ENCODE results near the gene IL17C. TPM values are rescaled to one million over a fixed set of nuclear protein-coding genes. Genes with fewer than 3 reads are reported as not detected.

Gene IL17C
- polyA plus RNA-seq, 1 donor from 2014 or later = not detected

DNA sequence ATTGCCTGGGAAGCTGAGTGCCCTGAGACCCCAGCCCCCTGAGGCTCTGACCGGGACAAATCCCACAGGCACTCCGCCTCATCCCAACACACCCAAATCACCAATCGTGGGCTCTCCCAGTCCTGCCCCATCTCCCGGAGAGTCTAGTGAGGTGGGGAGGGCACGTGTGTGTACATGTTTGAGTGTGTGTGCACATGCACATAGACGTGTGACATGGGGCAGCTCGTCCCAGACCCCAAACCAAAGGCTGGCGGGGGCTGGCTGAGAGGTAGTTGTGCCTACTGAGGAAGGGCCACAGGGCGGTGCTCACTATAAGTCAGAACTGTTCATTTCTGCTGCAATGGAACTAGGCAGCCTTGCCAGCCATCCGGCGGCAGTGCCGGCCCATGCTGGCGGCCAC, 39.3 kb downstream of the IL17C start:
- no peaks in the 10 kb centered on the region for H3K36me3 ChIP-seq (ENCODE audit: insufficient read depth, low read length)
- H3K79me2 ChIP-seq (replicated peaks; ENCODE audit: insufficient read depth, low read length) = no peaks in the 10 kb centered on the region
- no peaks in the 10 kb centered on the region for H3K9me2 ChIP-seq (ENCODE audit: insufficient read depth, low read length)
- no peaks in the 10 kb centered on the region for H3K9me3 ChIP-seq (ENCODE audit: low read length)
- no peaks in the 10 kb centered on the region for H3F3A ChIP-seq (ENCODE audit: insufficient read depth, low read length, poor library complexity, severe bottlenecking)
- TF ChIP-seq EP300 (conservative IDR thresholded peaks at IDR 0.05; ENCODE audit: poor library complexity, severe bottlenecking) (no peak), MXI1 (conservative IDR thresholded peaks at IDR 0.05; ENCODE audit: poor library complexity, severe bottlenecking) (no peak), POLR2AphosphoS5 (IDR thresholded peaks at IDR 0.05) (no peak), RAD21 (conservative IDR thresholded peaks at IDR 0.05) (no peak), REST (IDR thresholded peaks at IDR 0.05; ENCODE audit: borderline replicate concordance) (no peak), EZH2 (IDR thresholded peaks at IDR 0.05; ENCODE audit: borderline replicate concordance, insufficient read depth, low read length, poor library complexity, severe bottlenecking) (no peak), TAF1 (IDR thresholded peaks at IDR 0.05; ENCODE audit: low read depth) (no peak), CTCF (IDR thresholded peaks at IDR 0.05; ENCODE audit: poor library complexity, severe bottlenecking) (no peak), SMC3 (conservative IDR thresholded peaks at IDR 0.05; ENCODE audit: poor library complexity) (no peak)
- H3K27me3 ChIP-seq (ENCODE audit: insufficient read depth, low read depth, low read length) = no peaks in the 10 kb centered on the region
- H3K4me2 ChIP-seq (ENCODE audit: low read length) = no peak overlapping the region
- H3K4me3 ChIP-seq (ENCODE audit: low read length) = no peak overlapping the region
- H4K20me1 ChIP-seq (ENCODE audit: insufficient read depth) = no peaks in the 10 kb centered on the region
- no peak overlapping the region for H2AFZ ChIP-seq (ENCODE audit: low read depth, low read length)
- no peak overlapping the region for H3K27ac ChIP-seq (ENCODE audit: low read length)
- no peak overlapping the region for H3K9ac ChIP-seq (ENCODE audit: low read length)

GRCh38 chr16:88678224-88678979, 40.0 kb downstream of the IL17C start:
- H3F3A ChIP-seq (ENCODE audit: insufficient read depth, low read length, poor library complexity, severe bottlenecking) = no peaks in the 10 kb centered on the region
- no peak overlapping the region for H2AFZ ChIP-seq (ENCODE audit: low read depth, low read length)
- TF ChIP-seq POLR2AphosphoS5 (IDR thresholded peaks at IDR 0.05) = no peak
- no peak for TF ChIP-seq MXI1 (conservative IDR thresholded peaks at IDR 0.05; ENCODE audit: poor library complexity, severe bottlenecking)
- TF ChIP-seq TAF1 (IDR thresholded peaks at IDR 0.05; ENCODE audit: low read depth) = no peak
- TF ChIP-seq REST (IDR thresholded peaks at IDR 0.05; ENCODE audit: borderline replicate concordance) = no peak
- no peak for TF ChIP-seq RAD21 (conservative IDR thresholded peaks at IDR 0.05)
- no peak for TF ChIP-seq SMC3 (conservative IDR thresholded peaks at IDR 0.05; ENCODE audit: poor library complexity)
- TF ChIP-seq EZH2 (IDR thresholded peaks at IDR 0.05; ENCODE audit: borderline replicate concordance, insufficient read depth, low read length, poor library complexity, severe bottlenecking) = no peak
- TF ChIP-seq EP300 (conservative IDR thresholded peaks at IDR 0.05; ENCODE audit: poor library complexity, severe bottlenecking) = no peak
- no peak for TF ChIP-seq CTCF (IDR thresholded peaks at IDR 0.05; ENCODE audit: poor library complexity, severe bottlenecking)
- H3K9me2 ChIP-seq (ENCODE audit: insufficient read depth, low read length) = no peaks in the 10 kb centered on the region
- no peak overlapping the region for H3K4me3 ChIP-seq (ENCODE audit: low read length)
- H3K9ac ChIP-seq (ENCODE audit: low read length) = no peak overlapping the region
- H3K9me3 ChIP-seq (ENCODE audit: low read length) = no peaks in the 10 kb centered on the region
- H4K20me1 ChIP-seq (ENCODE audit: insufficient read depth) = no peaks in the 10 kb centered on the region
- H3K36me3 ChIP-seq (ENCODE audit: insufficient read depth, low read length) = no peaks in the 10 kb centered on the region
- H3K27ac ChIP-seq (ENCODE audit: low read length) = no peak overlapping the region
- no peak overlapping the region for H3K4me2 ChIP-seq (ENCODE audit: low read length)
- no peaks in the 10 kb centered on the region for H3K27me3 ChIP-seq (ENCODE audit: insufficient read depth, low read depth, low read length)
- H3K79me2 ChIP-seq (replicated peaks; ENCODE audit: insufficient read depth, low read length) = no peaks in the 10 kb centered on the region

Data from neural cell (in vitro differentiated cells).